GM23248 (cell line): Measurements from ENCODE around the gene C4BPA.

Experiments
- EZH2 ChIP-seq: fragments of 200-600 bp; sonication (generic); IDR thresholded peaks from 2 replicates; pipeline ENCODE4 v1.6.1; 2018; ENCODE audit warnings: antibody characterized with exemption, mild to moderate bottlenecking; ENCODE audit not compliant: insufficient read depth, poor library complexity, severe bottlenecking
- EZH2phosphoT487 ChIP-seq: fragments of 200-600 bp; sonication (generic); IDR thresholded peaks from 2 replicates; pipeline ENCODE4 v1.6.1; 2018; ENCODE audit warnings: antibody characterized with exemption, moderate library complexity, mild to moderate bottlenecking, low read depth; ENCODE audit not compliant: insufficient read depth

DNA sequence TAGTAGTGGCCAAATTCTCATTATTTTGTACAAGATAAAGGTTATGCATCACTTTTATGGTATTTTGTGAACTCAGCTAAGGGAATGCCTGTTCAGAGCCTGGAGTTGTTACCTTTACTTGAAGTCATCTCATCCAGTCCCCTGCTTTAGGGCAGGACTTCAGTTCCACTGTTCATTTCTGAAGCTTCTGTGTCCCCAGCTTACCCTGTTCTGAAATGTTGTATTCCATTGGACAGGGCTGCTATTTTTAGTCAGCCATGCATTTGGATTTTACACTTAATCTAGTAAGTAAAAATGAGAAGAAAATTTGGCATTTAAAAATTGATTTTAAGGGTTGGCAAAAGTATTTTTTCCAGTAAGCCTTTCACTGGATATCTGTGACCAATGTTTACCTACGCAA is 27.0 kb upstream of the C4BPA start:
- TF ChIP-seq EZH2phosphoT487, result no peak
- no peak for TF ChIP-seq EZH2
